ENCODE measurements around the gene SLC35F4. TPM values are rescaled to one million over a fixed set of nuclear protein-coding genes. Genes with fewer than 3 reads are reported as not detected.

Gene SLC35F4
- total RNA-seq, 1 experiment from 2014 or later: not detected

DNA sequence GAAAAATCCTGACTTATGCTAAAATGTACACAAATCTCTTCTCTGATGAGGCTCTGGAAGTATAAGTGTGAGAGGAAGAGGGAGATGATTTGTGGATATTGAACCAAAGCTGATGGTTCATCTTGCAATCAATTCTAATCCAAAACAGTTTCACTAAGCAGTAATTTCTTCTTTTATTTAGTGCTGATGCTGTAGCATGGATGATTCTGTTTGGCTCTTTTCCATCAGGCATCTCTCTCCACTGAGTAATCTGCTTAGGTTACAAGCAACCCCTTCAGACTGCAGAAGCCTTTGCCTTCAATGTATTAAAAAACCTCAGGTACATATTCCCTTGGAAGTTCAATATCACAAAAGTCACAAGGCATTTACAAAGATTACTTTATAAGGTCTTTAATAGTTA is 213.1 kb downstream of the SLC35F4 start:
- CTCF ChIA-PET: no interaction called here
- Mint-ChIP-seq H3K4me3 (ENCODE audit: unreplicated experiment) (no peak overlapping the region), H3K36me3 (ENCODE audit: insufficient read depth, unreplicated experiment) (no peaks in the 10 kb centered on the region), H3K9me3 (ENCODE audit: unreplicated experiment) (no peaks in the 10 kb centered on the region), H3K4me1 (ENCODE audit: low read depth, unreplicated experiment) (no peaks in the 10 kb centered on the region), H3K27me3 (ENCODE audit: insufficient read depth, unreplicated experiment) (peaks cover 5% of the 10 kb centered on the region), H3K27ac (ENCODE audit: unreplicated experiment) (no peak overlapping the region)
- intact Hi-C loops (cut with micrococcal nuclease; ENCODE audit: unreplicated experiment): no loop called here
- BruUV-seq (replicated peaks): no TSS peak
- Histone ChIP-seq H3K36me3 (ENCODE audit: control insufficient read depth, insufficient read depth, low read length) (no peaks in the 10 kb centered on the region), H3K4me3 (ENCODE audit: low read depth, low read length) (no peak overlapping the region), H3K4me1 (no peaks in the 10 kb centered on the region), H3K27me3 (replicated peaks; ENCODE audit: control insufficient read depth, insufficient read depth, low read length) (no peaks in the 10 kb centered on the region), H3K9me3 (no peaks in the 10 kb centered on the region)
- POLR2A ChIA-PET: no interaction called here
- TF ChIP-seq, protein P1, sequence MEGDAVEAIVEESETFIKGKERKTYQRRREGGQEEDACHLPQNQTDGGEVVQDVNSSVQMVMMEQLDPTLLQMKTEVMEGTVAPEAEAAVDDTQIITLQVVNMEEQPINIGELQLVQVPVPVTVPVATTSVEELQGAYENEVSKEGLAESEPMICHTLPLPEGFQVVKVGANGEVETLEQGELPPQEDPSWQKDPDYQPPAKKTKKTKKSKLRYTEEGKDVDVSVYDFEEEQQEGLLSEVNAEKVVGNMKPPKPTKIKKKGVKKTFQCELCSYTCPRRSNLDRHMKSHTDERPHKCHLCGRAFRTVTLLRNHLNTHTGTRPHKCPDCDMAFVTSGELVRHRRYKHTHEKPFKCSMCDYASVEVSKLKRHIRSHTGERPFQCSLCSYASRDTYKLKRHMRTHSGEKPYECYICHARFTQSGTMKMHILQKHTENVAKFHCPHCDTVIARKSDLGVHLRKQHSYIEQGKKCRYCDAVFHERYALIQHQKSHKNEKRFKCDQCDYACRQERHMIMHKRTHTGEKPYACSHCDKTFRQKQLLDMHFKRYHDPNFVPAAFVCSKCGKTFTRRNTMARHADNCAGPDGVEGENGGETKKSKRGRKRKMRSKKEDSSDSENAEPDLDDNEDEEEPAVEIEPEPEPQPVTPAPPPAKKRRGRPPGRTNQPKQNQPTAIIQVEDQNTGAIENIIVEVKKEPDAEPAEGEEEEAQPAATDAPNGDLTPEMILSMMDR (IDR thresholded peaks at IDR 0.05; ENCODE audit: insufficient read depth in 1 of 2, low read depth in 1 of 2, low read length in 1 of 2, severe bottlenecking in 1 of 2, unreplicated experiment in 1 of 2): no peak
- no peak for DNase-seq

DNA sequence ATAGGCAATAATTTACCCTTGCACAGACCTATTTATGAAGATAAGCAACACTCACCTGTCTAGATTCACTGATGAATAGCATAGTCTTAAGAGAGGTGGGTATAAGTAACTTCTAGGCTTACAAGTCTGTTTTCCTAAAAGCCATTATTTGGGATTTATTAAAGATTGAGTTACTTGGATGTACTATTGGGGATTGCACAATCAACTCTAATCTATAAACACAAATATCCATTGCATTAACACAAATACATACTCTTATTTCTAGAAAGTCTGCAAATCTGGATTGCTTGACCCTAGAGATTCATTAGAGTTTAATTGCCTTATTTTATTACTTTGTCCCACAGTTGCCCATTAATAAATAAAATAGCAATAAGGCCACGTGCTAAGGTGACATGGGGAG is 224.1 kb downstream of the SLC35F4 start:
- Mint-ChIP-seq H3K36me3 (ENCODE audit: insufficient read depth, unreplicated experiment) (no peaks in the 10 kb centered on the region), H3K4me1 (ENCODE audit: low read depth, unreplicated experiment) (no peaks in the 10 kb centered on the region), H3K4me3 (ENCODE audit: unreplicated experiment) (no peak overlapping the region), H3K27ac (ENCODE audit: unreplicated experiment) (no peak overlapping the region), H3K27me3 (ENCODE audit: insufficient read depth, unreplicated experiment) (peaks cover 6% of the 10 kb centered on the region), H3K9me3 (ENCODE audit: unreplicated experiment) (no peaks in the 10 kb centered on the region)
- no peaks in the 10 kb centered on the region; the same call in 1 of the 2 replicates for H3K9me3 ChIP-seq
- BruUV-seq (replicated peaks): no TSS peak
- H3K4me1 ChIP-seq: no peaks in the 10 kb centered on the region
- no peak for DNase-seq
- intact Hi-C loops (cut with micrococcal nuclease; ENCODE audit: unreplicated experiment): no loop called here
- H3K4me3 ChIP-seq (ENCODE audit: low read depth, low read length): no peak overlapping the region
- H3K27me3 ChIP-seq (replicated peaks; ENCODE audit: control insufficient read depth, insufficient read depth, low read length): no peaks in the 10 kb centered on the region
- TF ChIP-seq, protein P1 (IDR thresholded peaks at IDR 0.05; ENCODE audit: insufficient read depth in 1 of 2, low read depth in 1 of 2, low read length in 1 of 2, severe bottlenecking in 1 of 2, unreplicated experiment in 1 of 2): no peak
- ChIA-PET CTCF (no interaction called here), POLR2A (no interaction called here)
- H3K36me3 ChIP-seq (ENCODE audit: control insufficient read depth, insufficient read depth, low read length): no peaks in the 10 kb centered on the region

DNA sequence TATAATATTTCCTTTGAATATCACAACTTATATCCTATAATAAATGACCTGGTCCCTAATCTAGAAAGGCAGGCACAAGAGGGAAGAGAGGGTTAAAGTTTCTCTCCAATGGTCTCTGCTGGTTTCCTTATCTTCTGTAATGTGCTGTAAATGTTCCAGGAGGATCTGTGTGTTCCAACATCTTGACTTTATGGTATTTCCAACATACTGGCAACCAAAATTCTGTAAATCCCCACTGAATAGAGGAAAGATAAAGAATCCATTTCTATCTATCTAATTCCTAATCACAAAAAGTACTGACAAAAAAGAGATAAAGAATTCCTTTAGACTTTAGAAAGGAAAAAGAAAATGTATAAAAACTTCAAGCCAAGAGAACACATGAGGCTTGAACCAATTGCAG is 225.9 kb downstream of the SLC35F4 start:
- Mint-ChIP-seq H3K36me3 (ENCODE audit: insufficient read depth, unreplicated experiment) (no peaks in the 10 kb centered on the region), H3K4me3 (ENCODE audit: unreplicated experiment) (no peak overlapping the region), H3K27ac (ENCODE audit: unreplicated experiment) (no peak overlapping the region), H3K27me3 (ENCODE audit: insufficient read depth, unreplicated experiment) (no peaks in the 10 kb centered on the region), H3K4me1 (ENCODE audit: low read depth, unreplicated experiment) (no peaks in the 10 kb centered on the region), H3K9me3 (ENCODE audit: unreplicated experiment) (peaks cover 1% of the 10 kb centered on the region)
- Histone ChIP-seq H3K36me3 (ENCODE audit: control insufficient read depth, insufficient read depth, low read length) (no peaks in the 10 kb centered on the region), H3K4me3 (ENCODE audit: low read depth, low read length) (no peak overlapping the region), H3K9me3 (no peaks in the 10 kb centered on the region; the same call in 1 of the 2 replicates), H3K27me3 (replicated peaks; ENCODE audit: control insufficient read depth, insufficient read depth, low read length) (no peaks in the 10 kb centered on the region), H3K4me1 (no peaks in the 10 kb centered on the region)
- ChIA-PET CTCF (no interaction called here), POLR2A (no interaction called here)
- no peak for DNase-seq
- intact Hi-C loops (cut with micrococcal nuclease; ENCODE audit: unreplicated experiment): no loop called here
- TF ChIP-seq, protein P1 (IDR thresholded peaks at IDR 0.05; ENCODE audit: insufficient read depth in 1 of 2, low read depth in 1 of 2, low read length in 1 of 2, severe bottlenecking in 1 of 2, unreplicated experiment in 1 of 2): no peak
- BruUV-seq (replicated peaks): no TSS peak

Measured in Caco-2 (cell line).